Keratinocyte (primary cell): Measurements from ENCODE around the gene AAMP. TPM values are rescaled to one million over a fixed set of nuclear protein-coding genes. Genes with fewer than 3 reads are reported as not detected.

Experiments used
- DNase-seq: peaks from one replicate; pipeline ENCODE4 v3.0.0-alpha.2; 2011; ENCODE audit warnings: low read depth, missing footprints, low spot score
- FAIRE-seq: peaks from 2 replicates; lab custom pipeline; 2011; peaks lifted over from hg19 to GRCh38; lab: Jason Lieb, UNC
- H2AFZ ChIP-seq: 2 replicates; pipeline ENCODE4 v1.6.0; 2012; ENCODE audit warnings: low read length, control low read depth, inconsistent platforms; ENCODE audit not compliant: control insufficient read depth
- H3K27ac ChIP-seq: 2 replicates; pipeline ENCODE4 v1.5.1; 2011; ENCODE audit warnings: low read length; ENCODE audit not compliant: control insufficient read depth, insufficient read depth
- H3K27me3 ChIP-seq: 3 replicates; pipeline ENCODE4 v1.6.0; 2011; ENCODE audit warnings: low read length; ENCODE audit not compliant: control insufficient read depth, insufficient read depth; ENCODE audit errors: extremely low read depth
- H3K36me3 ChIP-seq, 2 experiments: 2 replicates in 1 of 2; 3 replicates in 1 of 2; pipeline ENCODE4 v1.5.1; 2011; ENCODE audit warnings: low read length in 2 of 2, mild to moderate bottlenecking in 1 of 2; ENCODE audit not compliant: control insufficient read depth in 2 of 2, insufficient read depth in 2 of 2; ENCODE audit errors: extremely low read depth in 1 of 2
- H3K4me1 ChIP-seq: 3 replicates; pipeline ENCODE4 v1.5.1; 2011; ENCODE audit warnings: low read length; ENCODE audit not compliant: control insufficient read depth, insufficient read depth; ENCODE audit errors: extremely low read depth
- H3K4me2 ChIP-seq: 3 replicates; pipeline ENCODE4 v1.6.0; 2011; ENCODE audit warnings: low read depth, low read length; ENCODE audit not compliant: control insufficient read depth, insufficient read depth; ENCODE audit errors: extremely low read depth
- H3K4me3 ChIP-seq, 3 experiments: fragments of 200-600 bp in 1 of 3; sonication (generic) in 1 of 3; 2 replicates in 2 of 3; 3 replicates in 1 of 3; pipeline ENCODE4 v1.5.1; 2011 to 2016; ENCODE audit warnings: low read length in 3 of 3, mild to moderate bottlenecking in 3 of 3, control low read depth in 2 of 3, inconsistent platforms in 1 of 3, low read depth in 1 of 3, mixed read lengths in 1 of 3, mixed run types in 1 of 3, moderate library complexity in 1 of 3; ENCODE audit not compliant: control insufficient read depth in 2 of 3, insufficient read depth in 2 of 3; ENCODE audit errors: extremely low read depth in 1 of 3
- H3K79me2 ChIP-seq: 2 replicates; pipeline ENCODE4 v1.6.0; 2012; ENCODE audit warnings: low read length; ENCODE audit not compliant: control insufficient read depth, insufficient read depth
- H3K9ac ChIP-seq: 3 replicates; pipeline ENCODE4 v1.6.0; 2011; ENCODE audit warnings: low read length; ENCODE audit not compliant: control insufficient read depth, insufficient read depth; ENCODE audit errors: extremely low read depth
- H3K9me1 ChIP-seq: 3 replicates; pipeline ENCODE4 v1.6.0; 2011; ENCODE audit warnings: low read length; ENCODE audit not compliant: control insufficient read depth, insufficient read depth; ENCODE audit errors: extremely low read depth
- H3K9me3 ChIP-seq: 2 replicates; pipeline ENCODE4 v1.5.1; 2012; ENCODE audit warnings: low read depth, low read length; ENCODE audit not compliant: control insufficient read depth
- H4K20me1 ChIP-seq: 3 replicates; pipeline ENCODE4 v1.6.0; 2011; ENCODE audit warnings: low read length; ENCODE audit not compliant: control insufficient read depth, insufficient read depth; ENCODE audit errors: extremely low read depth
- EZH2 ChIP-seq: IDR thresholded peaks from one replicate; pipeline ENCODE4 v1.6.1; 2012; ENCODE audit warnings: inconsistent platforms, mild to moderate bottlenecking, low read length, moderate library complexity
- dilution Hi-C: fragments of 300-500 bp; cut with MboI; formaldehyde crosslinking; loops from one replicate; pipeline ENCODE4 v1.7.0; 2020; ENCODE audit warnings: low sequenced_read_pairs; ENCODE audit not compliant: extremely low pct_ligation_motif_present
- polyA plus RNA-seq, 5 experiments: library from polyadenylated mRNA; depleted of rRNA in 3 of 5; stranded (reverse) in 3 of 5; stranded (forward) in 1 of 5; unstranded in 1 of 5; fragments of >200 nt; gene quantifications; 1 replicate in 1 of 5; 2 replicates in 3 of 5; 3 replicates in 1 of 5; pipeline versions ENCODE4 v1.2.1 to v1.2.3, GENCODE V29; 2011 to 2012; ENCODE audit warnings: missing spikeins in 2 of 5, low read depth in 1 of 5, low replicate concordance in 1 of 5
- TF ChIP-seq, protein P1 (sequence below), 3 experiments: IDR thresholded peaks in 1 of 3; conservative IDR thresholded peaks in 1 of 3; optimal IDR thresholded peaks in 1 of 3; 2 replicates in 2 of 3; 3 replicates in 1 of 3; pipeline versions ENCODE3 to v1.5.1; 2011; ENCODE audit warnings: low read length in 3 of 3, mild to moderate bottlenecking in 3 of 3, moderate library complexity in 2 of 3, control low read depth in 1 of 3, inconsistent platforms in 1 of 3; ENCODE audit not compliant: insufficient read depth in 2 of 3; ENCODE audit errors: extremely low read depth in 1 of 3

Gene AAMP
- polyA plus RNA-seq, 1 donor (not counting 4 experiments of a cell fraction or from before 2014, with no cell fraction given) = 78.4 TPM

DNA sequence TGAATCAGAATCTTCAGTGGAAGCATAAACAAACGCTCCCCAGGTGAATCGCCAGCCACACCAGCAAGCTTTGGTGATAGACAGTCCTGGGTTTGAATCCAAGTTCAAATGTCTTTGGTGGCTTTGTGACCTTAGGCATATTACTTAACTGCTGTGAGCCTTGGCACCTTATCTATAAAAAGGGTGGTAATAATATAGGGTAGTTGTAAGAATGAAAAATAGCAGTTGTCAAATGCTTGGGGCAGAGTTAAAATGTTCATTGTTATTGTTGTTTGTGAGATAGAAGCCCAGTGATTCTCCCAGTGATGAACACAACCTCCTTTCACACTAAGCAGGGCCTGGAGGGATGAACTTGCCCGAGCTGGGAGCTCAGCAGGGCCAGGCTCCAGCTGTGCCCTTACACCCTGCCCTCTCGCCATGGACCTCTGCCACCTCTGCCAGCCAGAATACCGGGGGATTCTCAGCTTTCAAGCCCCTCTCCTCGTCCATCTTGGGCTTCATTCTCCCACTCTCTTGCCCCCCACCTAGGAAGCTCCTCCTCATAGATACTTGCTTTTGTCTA, 28.5 kb upstream of the AAMP start:
- Histone ChIP-seq H3K27me3 (no peaks in the 10 kb centered on the region), H3K9me3 (no peaks in the 10 kb centered on the region), H3K4me2 (peak overlapping the region; percentile 60), H3K27ac (peak overlapping the region; percentile 85), H4K20me1 (no peaks in the 10 kb centered on the region), H3K4me1 (peaks cover 59% of the 10 kb centered on the region), H3K4me3 (peak overlapping the region in 1 of 3 experiments; percentile 37), H2AFZ (peak overlapping the region; percentile 39), H3K79me2 (no peaks in the 10 kb centered on the region), H3K9ac (peak overlapping the region; percentile 77), H3K36me3 (no peaks in the 10 kb centered on the region), H3K9me1 (no peaks in the 10 kb centered on the region)
- FAIRE-seq (no peak), DNase-seq (no peak)
- dilution Hi-C loops = no loop called here
- no peak for TF ChIP-seq EZH2
- TF ChIP-seq, protein P1, sequence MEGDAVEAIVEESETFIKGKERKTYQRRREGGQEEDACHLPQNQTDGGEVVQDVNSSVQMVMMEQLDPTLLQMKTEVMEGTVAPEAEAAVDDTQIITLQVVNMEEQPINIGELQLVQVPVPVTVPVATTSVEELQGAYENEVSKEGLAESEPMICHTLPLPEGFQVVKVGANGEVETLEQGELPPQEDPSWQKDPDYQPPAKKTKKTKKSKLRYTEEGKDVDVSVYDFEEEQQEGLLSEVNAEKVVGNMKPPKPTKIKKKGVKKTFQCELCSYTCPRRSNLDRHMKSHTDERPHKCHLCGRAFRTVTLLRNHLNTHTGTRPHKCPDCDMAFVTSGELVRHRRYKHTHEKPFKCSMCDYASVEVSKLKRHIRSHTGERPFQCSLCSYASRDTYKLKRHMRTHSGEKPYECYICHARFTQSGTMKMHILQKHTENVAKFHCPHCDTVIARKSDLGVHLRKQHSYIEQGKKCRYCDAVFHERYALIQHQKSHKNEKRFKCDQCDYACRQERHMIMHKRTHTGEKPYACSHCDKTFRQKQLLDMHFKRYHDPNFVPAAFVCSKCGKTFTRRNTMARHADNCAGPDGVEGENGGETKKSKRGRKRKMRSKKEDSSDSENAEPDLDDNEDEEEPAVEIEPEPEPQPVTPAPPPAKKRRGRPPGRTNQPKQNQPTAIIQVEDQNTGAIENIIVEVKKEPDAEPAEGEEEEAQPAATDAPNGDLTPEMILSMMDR (optimal IDR thresholded peaks at IDR 0.05 in 1 of 3, IDR thresholded peaks at IDR 0.05 in 1 of 3, conservative IDR thresholded peaks at IDR 0.05 in 1 of 3; ENCODE audit: extremely low read depth in 1 of 3, insufficient read depth in 2 of 3, low read length in 3 of 3) = no peak

DNA sequence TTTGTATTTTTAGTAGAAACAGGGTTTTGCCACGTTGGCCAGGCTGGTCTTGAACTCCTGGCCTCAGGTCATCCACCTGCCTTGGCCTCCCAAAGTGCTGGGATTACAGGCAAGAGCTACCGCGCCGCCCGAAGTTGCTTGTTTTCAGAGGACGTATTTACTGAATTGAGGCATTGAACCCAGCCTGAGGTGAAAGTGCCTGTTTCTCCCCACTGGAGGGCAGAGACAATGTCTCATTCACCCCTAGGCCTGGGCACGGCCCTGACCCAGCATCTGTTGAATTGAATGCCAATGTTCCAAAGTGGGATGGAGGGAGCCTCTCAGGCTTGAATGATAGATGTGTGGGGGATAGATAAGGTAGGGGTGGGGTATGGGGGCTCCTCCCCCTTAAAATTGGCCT, 26.9 kb upstream of the AAMP start:
- peaks cover 5% of the 10 kb centered on the region for H3K79me2 ChIP-seq
- H3K27ac ChIP-seq = peak overlapping the region; percentile 85
- H3K9me3 ChIP-seq = no peaks in the 10 kb centered on the region
- H3K9ac ChIP-seq = peak overlapping the region; percentile 77
- no peaks in the 10 kb centered on the region for H3K36me3 ChIP-seq
- dilution Hi-C loops = no loop called here
- peaks cover 68% of the 10 kb centered on the region for H3K4me1 ChIP-seq
- H2AFZ ChIP-seq = no peak overlapping the region
- no peaks in the 10 kb centered on the region for H3K9me1 ChIP-seq
- no peaks in the 10 kb centered on the region for H3K27me3 ChIP-seq
- H3K4me2 ChIP-seq = no peak overlapping the region
- DNase-seq = no peak
- no peak for FAIRE-seq
- TF ChIP-seq EZH2 = no peak
- TF ChIP-seq, protein P1 (optimal IDR thresholded peaks at IDR 0.05 in 1 of 3, IDR thresholded peaks at IDR 0.05 in 1 of 3, conservative IDR thresholded peaks at IDR 0.05 in 1 of 3; ENCODE audit: extremely low read depth in 1 of 3, insufficient read depth in 2 of 3, low read length in 3 of 3) = peak in 2 of 3 experiments; percentile 14 to 33
- no peaks in the 10 kb centered on the region for H4K20me1 ChIP-seq
- H3K4me3 ChIP-seq = no peak overlapping the region
